ENCODE results near the gene FNDC3B. TPM values are rescaled to one million over a fixed set of nuclear protein-coding genes. Genes with fewer than 3 reads are reported as not detected.

Gene FNDC3B
- total and polyA plus RNA-seq, 2 donors (not counting 3 experiments of a cell fraction or from before 2014, with no cell fraction given), result 91.6 to 295 TPM

DNA sequence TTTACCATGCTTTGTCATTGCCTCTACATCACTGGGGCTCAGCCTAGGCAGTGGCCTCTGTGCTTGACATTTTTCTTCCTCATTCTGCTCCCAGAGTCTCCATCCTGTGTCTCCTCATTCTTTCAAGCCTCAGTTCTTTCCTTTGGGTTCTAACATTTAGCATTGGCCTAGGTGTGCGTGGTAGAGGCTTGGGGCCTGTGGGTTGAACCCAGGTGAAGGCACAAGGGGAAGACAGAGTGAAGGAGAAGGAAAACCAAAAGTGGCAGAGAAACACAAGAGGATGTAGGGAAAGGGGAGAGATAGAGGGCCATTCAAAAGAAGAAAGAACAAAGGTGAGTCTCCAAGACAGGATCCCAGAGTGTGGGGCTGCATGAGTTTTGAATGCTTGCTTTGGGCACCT lies 75.7 kb downstream of the FNDC3B start:
- H3K9ac ChIP-seq (replicated peaks; ENCODE audit: extremely low read depth, insufficient read depth, low read length), result no peak overlapping the region
- POLR2A ChIA-PET, result no interaction called here
- CTCF ChIA-PET, result interaction anchor here (1.0 kb wide), 1 partner anchor 8 kb away, joined by 3 read pairs; no protein-coding TSS in a partner anchor
- peaks cover 74% of the 10 kb centered on the region for H3K79me2 ChIP-seq (ENCODE audit: control insufficient read depth, insufficient read depth, low read length)
- no peak for DNase-seq (ENCODE audit: low read depth, low spot score)
- H2AFZ ChIP-seq (ENCODE audit: low read depth, low read length), result no peak overlapping the region
- no peaks in the 10 kb centered on the region for H3K9me1 ChIP-seq (replicated peaks; ENCODE audit: control insufficient read depth, extremely low read depth, insufficient read depth, low read length)
- BruUV-seq (replicated peaks), result no TSS peak
- H3K4me2 ChIP-seq (ENCODE audit: insufficient read depth, low read length), result no peak overlapping the region
- intact Hi-C loops (cut with micrococcal nuclease) (no loop called here), dilution Hi-C loops (cut with MboI; ENCODE audit: extremely low pct_ligation_motif_present, low sequenced_read_pairs) (loop anchor here (5.0 kb wide), 1 partner anchor 33 kb away; no protein-coding TSS in a partner anchor)
- peaks cover 11% of the 10 kb centered on the region for H4K20me1 ChIP-seq (replicated peaks; ENCODE audit: control insufficient read depth, extremely low read depth, insufficient read depth, low read length)
- TF ChIP-seq EZH2 (IDR thresholded peaks at IDR 0.05; ENCODE audit: borderline replicate concordance, low read depth, low read length, severe bottlenecking) (no peak), MYC (IDR thresholded peaks at IDR 0.05; ENCODE audit: low read depth, low read length) (no peak), POLR2A (IDR thresholded peaks at IDR 0.05; ENCODE audit: low read depth, low read length) (no peak), POLR2AphosphoS5 (IDR thresholded peaks at IDR 0.05; ENCODE audit: insufficient read depth, low read depth, low read length) (no peak), GATA2 (IDR thresholded peaks at IDR 0.05; ENCODE audit: insufficient read depth, insufficient read length, low read depth, low read length) (no peak), JUN (IDR thresholded peaks at IDR 0.05; ENCODE audit: borderline replicate concordance, insufficient read depth, insufficient read length, low read depth) (no peak), FOS (IDR thresholded peaks at IDR 0.05; ENCODE audit: borderline replicate concordance, insufficient read depth, low read length) (no peak)
- TF ChIP-seq, protein P1, sequence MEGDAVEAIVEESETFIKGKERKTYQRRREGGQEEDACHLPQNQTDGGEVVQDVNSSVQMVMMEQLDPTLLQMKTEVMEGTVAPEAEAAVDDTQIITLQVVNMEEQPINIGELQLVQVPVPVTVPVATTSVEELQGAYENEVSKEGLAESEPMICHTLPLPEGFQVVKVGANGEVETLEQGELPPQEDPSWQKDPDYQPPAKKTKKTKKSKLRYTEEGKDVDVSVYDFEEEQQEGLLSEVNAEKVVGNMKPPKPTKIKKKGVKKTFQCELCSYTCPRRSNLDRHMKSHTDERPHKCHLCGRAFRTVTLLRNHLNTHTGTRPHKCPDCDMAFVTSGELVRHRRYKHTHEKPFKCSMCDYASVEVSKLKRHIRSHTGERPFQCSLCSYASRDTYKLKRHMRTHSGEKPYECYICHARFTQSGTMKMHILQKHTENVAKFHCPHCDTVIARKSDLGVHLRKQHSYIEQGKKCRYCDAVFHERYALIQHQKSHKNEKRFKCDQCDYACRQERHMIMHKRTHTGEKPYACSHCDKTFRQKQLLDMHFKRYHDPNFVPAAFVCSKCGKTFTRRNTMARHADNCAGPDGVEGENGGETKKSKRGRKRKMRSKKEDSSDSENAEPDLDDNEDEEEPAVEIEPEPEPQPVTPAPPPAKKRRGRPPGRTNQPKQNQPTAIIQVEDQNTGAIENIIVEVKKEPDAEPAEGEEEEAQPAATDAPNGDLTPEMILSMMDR (IDR thresholded peaks at IDR 0.05; ENCODE audit: extremely low read depth in 1 of 2, insufficient read depth in 1 of 2, low read depth in 1 of 2, low read length in 2 of 2), result no peak
- TF ChIP-seq, protein P2, sequence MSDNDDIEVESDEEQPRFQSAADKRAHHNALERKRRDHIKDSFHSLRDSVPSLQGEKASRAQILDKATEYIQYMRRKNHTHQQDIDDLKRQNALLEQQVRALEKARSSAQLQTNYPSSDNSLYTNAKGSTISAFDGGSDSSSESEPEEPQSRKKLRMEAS (IDR thresholded peaks at IDR 0.05; ENCODE audit: insufficient read depth, insufficient read length), result no peak
- no peak overlapping the region for H3K4me3 ChIP-seq (replicated peaks in 1 of 3; ENCODE audit: insufficient read depth in 1 of 3, low read depth in 1 of 3, low read length in 3 of 3)
- no peak overlapping the region for H3K27ac ChIP-seq (ENCODE audit: insufficient read depth, low read depth, low read length)
- H3K36me3 ChIP-seq (ENCODE audit: control insufficient read depth in 2 of 2, extremely low read depth in 1 of 2, insufficient read depth in 2 of 2, low read length in 2 of 2), result peaks cover 32 to 37% of the 10 kb centered on the region in 2 experiments
- no peaks in the 10 kb centered on the region for H3K9me3 ChIP-seq (replicated peaks; ENCODE audit: control insufficient read depth, insufficient read depth, low read length)
- no peak for FAIRE-seq
- H3K27me3 ChIP-seq (ENCODE audit: control insufficient read depth in 2 of 2, insufficient read depth in 2 of 2, low read length in 2 of 2), result no peaks in the 10 kb centered on the region
- no peaks in the 10 kb centered on the region for H3K4me1 ChIP-seq (ENCODE audit: control insufficient read depth, extremely low read depth, insufficient read depth, low read length)
